Measurements from ENCODE around the gene ING5. TPM values are rescaled to one million over a fixed set of nuclear protein-coding genes. Genes with fewer than 3 reads are reported as not detected.

ING5 gene
- total RNA-seq, 1 experiment from 2014 or later: 34.4 TPM

DNA sequence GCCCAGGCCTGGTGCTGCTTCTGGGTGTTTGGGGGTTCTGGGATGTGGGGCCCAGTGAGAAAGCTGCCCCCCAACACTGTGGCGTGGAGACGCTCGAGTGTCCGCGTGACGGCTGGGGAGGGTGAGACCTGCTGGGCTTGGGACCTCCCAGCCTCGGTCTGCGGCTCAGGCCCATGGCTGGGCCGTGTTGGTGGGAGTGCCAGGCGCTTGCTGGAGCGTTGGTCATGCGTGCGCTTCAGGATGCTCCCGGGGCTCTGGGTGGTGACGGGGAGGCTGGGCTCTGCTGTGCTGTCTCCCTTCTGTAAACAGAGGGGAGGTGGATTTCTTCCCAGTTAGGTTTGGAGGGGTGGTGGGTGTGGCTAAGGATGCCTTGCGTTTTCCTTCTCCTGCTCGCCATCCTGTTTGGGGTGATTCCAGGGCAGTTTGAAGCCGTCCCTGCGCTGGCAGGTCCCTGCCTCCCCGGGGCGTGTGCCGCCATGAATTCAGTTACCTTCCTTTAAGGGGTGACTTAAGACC lies 75.4 kb downstream of the ING5 start:
- Histone ChIP-seq H3K27ac (ENCODE audit: low read length) (no peak overlapping the region), H3K9ac (ENCODE audit: low read length) (no peak overlapping the region), H2AFZ (ENCODE audit: low read length) (no peak overlapping the region), H3K27me3 (ENCODE audit: low read length) (no peaks in the 10 kb centered on the region), H3K4me2 (ENCODE audit: low read depth, low read length, poor library complexity, severe bottlenecking) (no peak overlapping the region), H3K9me2 (replicated peaks; ENCODE audit: insufficient read depth, low read length) (no peaks in the 10 kb centered on the region), H3K9me3 (ENCODE audit: low read length) (no peaks in the 10 kb centered on the region), H3K79me2 (ENCODE audit: low read length) (no peaks in the 10 kb centered on the region), H3K4me3 (ENCODE audit: low read length) (no peak overlapping the region), H3K36me3 (ENCODE audit: insufficient read depth, low read length) (no peaks in the 10 kb centered on the region), H4K20me1 (ENCODE audit: insufficient read depth, low read depth, low read length) (no peaks in the 10 kb centered on the region; the same call in 1 of the 2 replicates), H3K4me1 (ENCODE audit: low read length) (peaks cover 7% of the 10 kb centered on the region)
- no peak for DNase-seq

DNA sequence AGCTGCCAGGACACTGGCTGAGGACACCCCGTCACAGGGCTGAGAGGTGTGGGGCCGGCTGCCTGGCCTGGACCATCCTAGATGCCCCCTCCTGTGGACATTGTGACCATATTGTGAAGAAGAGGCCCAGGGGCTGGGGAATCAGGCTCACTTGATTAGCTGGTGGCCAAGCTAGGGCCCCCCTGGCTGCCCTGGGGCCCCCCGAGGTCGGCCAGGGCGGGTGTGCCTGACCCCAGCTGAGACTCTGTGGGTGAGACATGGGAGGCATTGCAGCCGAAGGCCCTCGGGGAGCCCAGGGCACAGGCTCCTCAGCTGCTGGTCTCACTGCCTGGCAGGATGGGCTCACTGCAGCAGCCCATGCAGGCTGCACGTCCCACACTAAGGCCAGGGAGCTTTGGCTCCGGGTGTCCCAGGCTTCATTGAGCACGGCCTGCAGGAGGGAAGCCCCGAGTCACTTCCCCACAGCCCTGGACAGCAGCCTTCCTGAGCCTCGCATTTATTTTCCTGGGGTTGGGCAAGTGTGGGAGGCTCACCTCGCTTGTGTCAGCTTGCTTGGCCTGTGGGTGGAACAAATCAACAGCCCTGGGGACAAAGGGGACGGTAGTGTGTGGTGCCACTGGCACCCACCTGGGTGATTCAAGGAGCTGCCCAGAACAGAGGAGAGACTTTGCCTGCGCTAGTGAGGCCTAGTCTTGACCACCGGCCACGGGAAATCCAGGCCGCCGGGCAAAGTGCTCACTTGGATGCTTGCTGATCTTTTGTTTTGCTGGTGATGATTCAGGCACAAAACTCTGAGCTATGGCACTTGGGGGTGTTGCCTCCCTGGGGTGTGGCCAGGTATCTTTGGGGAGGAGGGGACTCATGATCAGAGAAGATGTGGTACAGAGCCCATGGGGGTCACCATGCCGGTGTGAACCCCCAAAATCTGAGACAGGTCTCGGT lies 76.1 kb downstream of the ING5 start:
- Histone ChIP-seq H3K27ac (ENCODE audit: low read length) (no peak overlapping the region), H3K27me3 (ENCODE audit: low read length) (no peaks in the 10 kb centered on the region), H3K4me3 (ENCODE audit: low read length) (no peak overlapping the region), H4K20me1 (ENCODE audit: insufficient read depth, low read depth, low read length) (no peaks in the 10 kb centered on the region; the same call in 1 of the 2 replicates), H3K36me3 (ENCODE audit: insufficient read depth, low read length) (no peaks in the 10 kb centered on the region), H3K9me2 (replicated peaks; ENCODE audit: insufficient read depth, low read length) (no peaks in the 10 kb centered on the region), H3K9ac (ENCODE audit: low read length) (no peak overlapping the region), H3K4me2 (ENCODE audit: low read depth, low read length, poor library complexity, severe bottlenecking) (no peak overlapping the region), H3K79me2 (ENCODE audit: low read length) (no peaks in the 10 kb centered on the region), H3K4me1 (ENCODE audit: low read length) (no peaks in the 10 kb centered on the region), H2AFZ (ENCODE audit: low read length) (no peak overlapping the region), H3K9me3 (ENCODE audit: low read length) (no peaks in the 10 kb centered on the region)
- DNase-seq: no peak

Other genes starting within 250 kb of the ING5 start
- gene STK25, start 193.5 kb upstream of the ING5 start, total RNA-seq (2014; rRNA removed; shearing (Covaris generic); ENCODE audit: low replicate concordance): 79.5 and 152 TPM in 2 replicates
- not detected in 2 replicates for gene BOK, start 143.3 kb upstream of the ING5 start, total RNA-seq (2014; rRNA removed; shearing (Covaris generic); ENCODE audit: low replicate concordance)
- 45.4 and 107 TPM in 2 replicates for gene THAP4, start 64.9 kb upstream of the ING5 start, total RNA-seq (2014; rRNA removed; shearing (Covaris generic); ENCODE audit: low replicate concordance)
- gene ATG4B, start 64.3 kb upstream of the ING5 start, total RNA-seq (2014; rRNA removed; shearing (Covaris generic); ENCODE audit: low replicate concordance): 63.9 and 66.6 TPM in 2 replicates
- gene DTYMK, start 15.2 kb upstream of the ING5 start, total RNA-seq (2014; rRNA removed; shearing (Covaris generic); ENCODE audit: low replicate concordance): 29.1 and 32.0 TPM in 2 replicates
- 21.2 and 35.9 TPM in 2 replicates for gene D2HGDH, start 32.6 kb downstream of the ING5 start, total RNA-seq (2014; rRNA removed; shearing (Covaris generic); ENCODE audit: low replicate concordance)
- gene GAL3ST2, start 74.8 kb downstream of the ING5 start, total RNA-seq (2014; rRNA removed; shearing (Covaris generic); ENCODE audit: low replicate concordance): not detected in 2 replicates
- gene NEU4, start 107.2 kb downstream of the ING5 start, total RNA-seq (2014; rRNA removed; shearing (Covaris generic); ENCODE audit: low replicate concordance): not detected in 2 replicates
- gene PDCD1, start 156.9 kb downstream of the ING5 start, total RNA-seq (2014; rRNA removed; shearing (Covaris generic); ENCODE audit: low replicate concordance): 0.07 TPM in 1 of 2 replicates, not detected in the other
- not detected in 2 replicates for gene RTP5, start 167.7 kb downstream of the ING5 start, total RNA-seq (2014; rRNA removed; shearing (Covaris generic); ENCODE audit: low replicate concordance)